NB4 (cell line): ENCODE data around the gene REEP3.

Experiments
- MYC ChIP-seq: IDR thresholded peaks from 2 replicates; pipeline ENCODE4 v1.6.1; 2011; ENCODE audit warnings: low read depth, low read length
- POLR2A ChIP-seq: IDR thresholded peaks from 2 replicates; pipeline ENCODE4 v1.6.1; 2011; ENCODE audit warnings: mild to moderate bottlenecking; ENCODE audit not compliant: insufficient read length; ENCODE audit errors: extremely low read depth
- TF ChIP-seq, protein P1 (sequence below): IDR thresholded peaks from one replicate; pipeline ENCODE4 v1.5.1; 2012; ENCODE audit warnings: low read depth, low read length
- TF ChIP-seq, protein P2 (sequence below): IDR thresholded peaks from 2 replicates; pipeline ENCODE4 v1.6.1; 2011; ENCODE audit warnings: low read depth, low read length

DNA sequence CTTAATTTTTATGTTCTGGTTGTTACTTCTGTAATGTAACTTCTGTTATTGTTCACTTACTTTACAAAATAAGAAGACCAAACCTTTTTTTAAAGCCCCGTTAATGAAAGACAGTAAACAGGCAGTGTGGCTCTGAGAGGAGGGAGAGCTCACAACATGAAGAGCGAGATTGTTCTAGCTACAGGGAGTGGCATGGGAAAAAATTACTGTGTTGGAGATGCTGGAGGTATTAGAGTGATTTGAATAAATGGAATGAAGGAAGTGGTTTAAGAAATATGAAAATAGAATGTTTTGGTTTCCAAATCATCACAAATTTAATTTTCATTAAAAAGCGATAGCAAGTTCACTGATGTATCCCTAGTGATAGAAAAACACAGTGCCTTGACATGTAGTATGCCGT lies 31.8 kb downstream of the REEP3 start:
- TF ChIP-seq, protein P1, sequence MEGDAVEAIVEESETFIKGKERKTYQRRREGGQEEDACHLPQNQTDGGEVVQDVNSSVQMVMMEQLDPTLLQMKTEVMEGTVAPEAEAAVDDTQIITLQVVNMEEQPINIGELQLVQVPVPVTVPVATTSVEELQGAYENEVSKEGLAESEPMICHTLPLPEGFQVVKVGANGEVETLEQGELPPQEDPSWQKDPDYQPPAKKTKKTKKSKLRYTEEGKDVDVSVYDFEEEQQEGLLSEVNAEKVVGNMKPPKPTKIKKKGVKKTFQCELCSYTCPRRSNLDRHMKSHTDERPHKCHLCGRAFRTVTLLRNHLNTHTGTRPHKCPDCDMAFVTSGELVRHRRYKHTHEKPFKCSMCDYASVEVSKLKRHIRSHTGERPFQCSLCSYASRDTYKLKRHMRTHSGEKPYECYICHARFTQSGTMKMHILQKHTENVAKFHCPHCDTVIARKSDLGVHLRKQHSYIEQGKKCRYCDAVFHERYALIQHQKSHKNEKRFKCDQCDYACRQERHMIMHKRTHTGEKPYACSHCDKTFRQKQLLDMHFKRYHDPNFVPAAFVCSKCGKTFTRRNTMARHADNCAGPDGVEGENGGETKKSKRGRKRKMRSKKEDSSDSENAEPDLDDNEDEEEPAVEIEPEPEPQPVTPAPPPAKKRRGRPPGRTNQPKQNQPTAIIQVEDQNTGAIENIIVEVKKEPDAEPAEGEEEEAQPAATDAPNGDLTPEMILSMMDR = no peak
- TF ChIP-seq POLR2A (no peak), MYC (no peak)
- TF ChIP-seq, protein P2, sequence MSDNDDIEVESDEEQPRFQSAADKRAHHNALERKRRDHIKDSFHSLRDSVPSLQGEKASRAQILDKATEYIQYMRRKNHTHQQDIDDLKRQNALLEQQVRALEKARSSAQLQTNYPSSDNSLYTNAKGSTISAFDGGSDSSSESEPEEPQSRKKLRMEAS = no peak
